Kidney epithelial cell (primary cell): Measurements from ENCODE around the gene OLFML3. TPM values are rescaled to one million over a fixed set of nuclear protein-coding genes. Genes with fewer than 3 reads are reported as not detected.
"Not testable (repeated sequence)": the region's sequence is repeated elsewhere in the genome, so short reads cannot be mapped to it uniquely, and the experiment has no call there.

Source experiments
- DNase-seq: peaks from one replicate; pipeline ENCODE4 v3.0.0-alpha.2; 2010; ENCODE audit warnings: low read depth
- H3K27me3 ChIP-seq: 2 replicates; pipeline ENCODE4 v1.6.0; 2011; ENCODE audit warnings: low read length; ENCODE audit not compliant: control insufficient read depth, insufficient read depth
- H3K36me3 ChIP-seq: 2 replicates; pipeline ENCODE4 v1.5.1; 2011; ENCODE audit warnings: low read length; ENCODE audit not compliant: control insufficient read depth, insufficient read depth
- H3K4me3 ChIP-seq: 2 replicates; pipeline ENCODE4 v1.5.1; 2011; ENCODE audit warnings: low read depth, mild to moderate bottlenecking, control low read depth, low read length
- CTCF ChIP-seq: IDR thresholded peaks from 2 replicates; pipeline ENCODE4 v1.5.1; 2011; ENCODE audit warnings: mild to moderate bottlenecking, moderate library complexity, low read length, control low read depth, inconsistent platforms; ENCODE audit not compliant: insufficient read depth, poor library complexity, severe bottlenecking
- total RNA-seq: library from RNA; depleted of rRNA; stranded (reverse); fragments of >200 nt; gene quantifications from 2 replicates; pipeline ENCODE4 v1.2.3, GENCODE V29; 2015

The OLFML3 gene
- total RNA-seq, 1 donor from 2014 or later, result 0.17 TPM

- H3K4me3 ChIP-seq, result no peak overlapping the region
- DNase-seq, result no peak
Measured at GRCh38 chr1:113998361-113998760, 19.1 kb downstream of the OLFML3 start.

GRCh38 chr1:113999233-113999632, 20.0 kb downstream of the OLFML3 start:
- Histone ChIP-seq H3K4me3 (no peak overlapping the region), H3K27me3 (peaks cover 2% of the 10 kb centered on the region), H3K36me3 (no peaks in the 10 kb centered on the region)
- no peak for DNase-seq
- TF ChIP-seq CTCF, result no peak

More at GRCh38 chr1:113998361-113998760, 19.1 kb downstream of the OLFML3 start:
- TF ChIP-seq CTCF, result no peak
- Histone ChIP-seq H3K27me3 (peaks cover 2% of the 10 kb centered on the region), H3K36me3 (no peaks in the 10 kb centered on the region)

DNA sequence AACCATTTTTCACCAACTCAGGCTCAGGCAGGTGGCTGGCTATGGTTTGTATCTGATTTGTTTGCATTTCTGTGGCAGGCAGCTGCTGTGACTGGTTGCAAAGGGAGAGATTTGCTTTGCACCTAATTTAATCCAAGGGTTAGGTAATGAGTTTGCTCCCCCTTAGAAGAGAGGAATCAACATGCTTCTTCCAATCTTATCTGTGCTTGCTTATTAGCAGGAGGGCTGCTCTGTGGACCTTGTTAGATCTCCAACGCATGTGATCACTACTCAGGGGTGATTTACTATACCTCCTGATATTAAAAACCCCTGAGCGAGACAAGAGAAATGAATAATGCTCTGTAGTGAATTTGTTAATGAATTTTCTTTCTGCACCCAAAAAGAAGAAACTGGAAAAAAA, 20.5 kb downstream of the OLFML3 start:
- Histone ChIP-seq H3K36me3 (no peaks in the 10 kb centered on the region), H3K27me3 (peaks cover 2% of the 10 kb centered on the region), H3K4me3 (no peak overlapping the region)
- no peak for TF ChIP-seq CTCF
- DNase-seq, result no peak

DNA sequence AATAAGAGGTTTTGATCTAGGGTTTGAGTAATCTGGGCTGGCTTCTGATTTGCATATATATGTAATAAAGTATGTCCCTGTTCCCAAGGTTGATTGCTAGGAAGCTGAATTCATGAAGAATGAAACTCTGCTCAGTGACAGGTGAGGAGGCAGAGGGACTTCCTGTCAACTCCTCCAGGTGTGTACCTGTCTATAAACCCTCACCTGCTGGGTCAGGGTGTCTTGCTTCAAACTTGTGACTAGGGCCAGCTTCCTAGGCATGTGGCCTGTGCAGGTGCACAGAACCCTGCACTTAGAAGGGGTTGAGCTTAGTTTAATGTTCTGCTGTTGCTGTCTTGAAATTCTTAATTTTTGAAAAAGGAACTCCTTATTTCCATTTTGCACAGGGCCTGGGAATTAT, 21.1 kb downstream of the OLFML3 start:
- no peak for DNase-seq
- H3K4me3 ChIP-seq, result no peak overlapping the region
- peaks cover 2% of the 10 kb centered on the region for H3K27me3 ChIP-seq
- H3K36me3 ChIP-seq, result no peaks in the 10 kb centered on the region
- no peak for TF ChIP-seq CTCF

DNA sequence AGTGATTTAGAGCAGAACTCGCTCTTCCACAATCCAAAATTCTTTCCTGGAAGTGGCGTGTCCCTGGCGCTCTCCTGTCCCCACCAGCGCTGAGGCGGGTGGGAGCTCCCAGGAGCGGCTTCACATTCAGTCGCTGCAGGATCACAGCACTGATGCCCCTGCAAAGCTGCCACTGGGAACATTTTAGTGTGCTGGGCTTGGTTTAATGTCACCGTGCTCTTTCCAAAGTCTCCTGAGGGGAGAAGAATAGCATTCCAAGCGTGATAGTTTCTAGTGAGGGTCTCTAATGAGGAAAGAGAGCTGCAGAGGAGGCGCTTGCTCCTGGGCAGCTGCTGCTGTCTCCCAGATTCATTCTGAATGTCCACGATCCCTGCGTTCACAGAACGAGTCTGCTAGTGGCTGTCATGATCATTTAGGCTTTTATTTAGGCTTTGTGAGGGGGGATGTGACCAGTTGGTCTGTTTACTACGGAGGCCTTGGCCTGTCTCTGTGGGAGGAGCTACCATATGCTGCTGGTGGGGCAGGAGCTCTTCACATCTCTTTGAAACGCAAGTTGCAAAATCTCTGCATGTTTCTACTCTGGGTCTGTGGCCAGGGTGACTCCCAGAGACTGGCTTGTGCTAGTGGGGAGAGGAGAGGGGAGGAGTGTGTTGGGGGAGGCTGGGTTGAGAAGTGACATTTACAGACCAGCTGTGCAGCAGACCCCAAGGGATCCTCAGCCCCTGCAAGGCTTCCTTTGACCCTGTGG, 23.4 kb downstream of the OLFML3 start:
- Histone ChIP-seq H3K36me3 (no peaks in the 10 kb centered on the region), H3K27me3 (peaks cover 2% of the 10 kb centered on the region), H3K4me3 (no peak overlapping the region)
- no peak for DNase-seq
- TF ChIP-seq CTCF, result no peak

DNA sequence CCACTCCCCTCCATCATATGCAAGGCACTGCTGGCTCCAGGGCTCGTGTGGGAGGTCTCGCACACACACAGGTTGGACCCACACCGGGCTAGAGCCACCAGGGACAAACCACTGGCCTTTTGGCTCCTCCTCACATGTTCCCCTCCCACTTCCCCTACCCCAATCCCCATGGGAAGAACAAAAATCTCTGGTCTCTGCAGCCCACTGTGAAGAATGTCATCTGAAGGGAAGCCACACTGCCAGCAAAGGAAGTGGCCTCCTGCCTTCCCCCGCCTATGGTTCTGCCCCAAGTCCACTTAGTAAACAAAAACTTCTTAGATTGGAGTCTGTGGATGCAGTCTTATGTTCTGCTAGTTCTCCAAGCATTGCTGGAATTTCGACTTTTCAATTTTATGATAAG, 24.2 kb downstream of the OLFML3 start:
- Histone ChIP-seq H3K4me3 (no peak overlapping the region), H3K36me3 (no peaks in the 10 kb centered on the region), H3K27me3 (peaks cover 2% of the 10 kb centered on the region)
- TF ChIP-seq CTCF, result no peak
- no peak for DNase-seq

GRCh38 chr1:114006825-114007224, 27.6 kb downstream of the OLFML3 start:
- not testable (repeated sequence) for H3K27me3 ChIP-seq, H3K36me3 ChIP-seq, H3K4me3 ChIP-seq, DNase-seq
